IMR-90 (cell line): ENCODE measurements around the gene XRCC3. TPM values are rescaled to one million over a fixed set of nuclear protein-coding genes. Genes with fewer than 3 reads are reported as not detected.
A peak's percentile ranks its signal among the peaks of the same experiment; 100 is the strongest.

Source experiments
- ATAC-seq: fragments of 200-7000 bp; cut with Tn5 transposase; 2 replicates; pipeline ENCODE4 v1.9.1; 2020; ENCODE audit warnings: low read depth, mild to moderate bottlenecking, moderate library complexity
- BruUV-seq: library from RNA; stranded (reverse); fragments of 400-500 nt; replicated peaks from 2 replicates; lab custom pipeline; 2021; lab: Mats Ljungman, UMichigan
- CTCF ChIA-PET: fragments of 300-600 bp; formaldehyde crosslinking; extraction: SDS; loops from one replicate; lab custom pipeline; 2021; ENCODE audit warnings: antibody characterized with exemption; lab: Yijun Ruan, JAX
- POLR2A ChIA-PET: fragments of 300-600 bp; sonication (Branson Sonifier 250); formaldehyde crosslinking; loops from one replicate; lab custom pipeline; 2022; ENCODE audit warnings: antibody characterized with exemption; ENCODE audit not compliant: unreplicated experiment; lab: Charles Lee
- DNase-seq: peaks from one replicate; pipeline ENCODE4 v3.0.0; 2013
- H2AFZ ChIP-seq: replicated peaks from 2 replicates; pipeline ENCODE3; 2013; ENCODE audit warnings: low read length, mild to moderate bottlenecking; ENCODE audit not compliant: poor library complexity
- H2AK5ac ChIP-seq: 2 replicates; pipeline ENCODE4 v1.6.1; 2013; ENCODE audit warnings: low read depth, low read length, inconsistent platforms
- H2AK9ac ChIP-seq: replicated peaks from 2 replicates; pipeline ENCODE3; 2013; ENCODE audit warnings: mild to moderate bottlenecking, low read depth, low read length, moderate library complexity; ENCODE audit not compliant: poor library complexity
- H2BK120ac ChIP-seq: 2 replicates; pipeline ENCODE4 v1.6.1; 2013; ENCODE audit warnings: low read depth, low read length, inconsistent platforms
- H2BK15ac ChIP-seq: 3 replicates; pipeline ENCODE4 v1.6.1; 2013; ENCODE audit warnings: low read depth, low read length, inconsistent platforms
- H2BK20ac ChIP-seq: 2 replicates; pipeline ENCODE4 v1.6.1; 2013; ENCODE audit warnings: low read depth, mild to moderate bottlenecking, inconsistent platforms, low read length, moderate library complexity
- H2BK5ac ChIP-seq: 2 replicates; pipeline ENCODE4 v1.6.1; 2013; ENCODE audit warnings: mild to moderate bottlenecking, low read depth, low read length, inconsistent platforms; ENCODE audit not compliant: poor library complexity, severe bottlenecking
- H3K14ac ChIP-seq: replicated peaks from 2 replicates; pipeline ENCODE4 v1.6.1; 2013; ENCODE audit warnings: low read depth, low read length, inconsistent platforms
- H3K18ac ChIP-seq: 2 replicates; pipeline ENCODE4 v1.6.1; 2013; ENCODE audit warnings: low read depth, low read length, control low read depth
- H3K23ac ChIP-seq: 2 replicates; pipeline ENCODE4 v1.6.1; 2013; ENCODE audit warnings: low read depth, low read length, inconsistent platforms
- H3K27ac ChIP-seq: 2 replicates; pipeline ENCODE4 v1.5.1; 2013; ENCODE audit warnings: mild to moderate bottlenecking, control low read depth, low read length; ENCODE audit not compliant: insufficient read depth
- H3K27me3 ChIP-seq: 2 replicates; pipeline ENCODE4 v1.6.1; 2013; ENCODE audit warnings: low read length; ENCODE audit not compliant: control insufficient read depth, insufficient read depth
- H3K36me3 ChIP-seq: 2 replicates; pipeline ENCODE4 v1.6.1; 2013; ENCODE audit warnings: low read length, mixed read lengths; ENCODE audit not compliant: control insufficient read depth, insufficient read depth
- H3K4ac ChIP-seq: 2 replicates; pipeline ENCODE4 v1.6.1; 2013; ENCODE audit warnings: low read depth, low read length, inconsistent platforms
- H3K4me1 ChIP-seq: 2 replicates; pipeline ENCODE4 v1.6.1; 2013; ENCODE audit warnings: low read length, mixed read lengths; ENCODE audit not compliant: control insufficient read depth, insufficient read depth
- H3K4me2 ChIP-seq: 2 replicates; pipeline ENCODE4 v1.6.1; 2013; ENCODE audit warnings: low read depth, mild to moderate bottlenecking, control low read depth, low read length, moderate library complexity
- H3K4me3 ChIP-seq: 2 replicates; pipeline ENCODE4 v1.5.1; 2013; ENCODE audit warnings: low read depth, mild to moderate bottlenecking, control low read depth, low read length, moderate library complexity; ENCODE audit not compliant: insufficient read depth
- H3K56ac ChIP-seq: 2 replicates; pipeline ENCODE4 v1.6.1; 2013; ENCODE audit warnings: low read length, inconsistent platforms; ENCODE audit not compliant: insufficient read depth; ENCODE audit errors: extremely low read depth
- H3K79me1 ChIP-seq, 2 experiments: 2 replicates each; pipeline ENCODE4 v1.6.1; 2013; ENCODE audit warnings: low read length in 2 of 2, inconsistent platforms in 1 of 2, low read depth in 1 of 2
- H3K9ac ChIP-seq: 2 replicates; pipeline ENCODE4 v1.6.1; 2013; ENCODE audit warnings: low read depth, low read length, control low read depth
- H3K9me1 ChIP-seq: 2 replicates; pipeline ENCODE4 v1.6.1; 2013; ENCODE audit warnings: low read length, inconsistent platforms; ENCODE audit not compliant: insufficient read depth
- H3K9me3 ChIP-seq: 2 replicates; pipeline ENCODE4 v1.6.1; 2013; ENCODE audit warnings: low read length; ENCODE audit not compliant: control insufficient read depth, insufficient read depth
- H4K20me1 ChIP-seq: 2 replicates; pipeline ENCODE4 v1.6.1; 2013; ENCODE audit warnings: low read length, inconsistent platforms; ENCODE audit not compliant: insufficient read depth
- H4K5ac ChIP-seq: 2 replicates; pipeline ENCODE4 v1.6.1; 2013; ENCODE audit warnings: mild to moderate bottlenecking, low read depth, low read length, control low read depth
- H4K8ac ChIP-seq, 2 experiments: 2 replicates each; pipeline ENCODE4 v1.6.1; 2013; ENCODE audit warnings: low read depth in 2 of 2, low read length in 2 of 2, control low read depth in 1 of 2, inconsistent platforms in 1 of 2
- H4K91ac ChIP-seq: 2 replicates; pipeline ENCODE4 v1.6.1; 2013; ENCODE audit warnings: low read depth, low read length, inconsistent platforms; ENCODE audit not compliant: insufficient read depth
- CEBPB ChIP-seq: IDR thresholded peaks from 2 replicates; pipeline ENCODE4 v1.6.1; 2012; ENCODE audit warnings: low read depth, low read length, improper control_type of control experiment
- MAFK ChIP-seq: IDR thresholded peaks from 2 replicates; pipeline ENCODE4 v1.6.1; 2012; ENCODE audit warnings: low read depth, low read length, improper control_type of control experiment
- SMC3 ChIP-seq: fragments of 150-350 bp; IDR thresholded peaks from 2 replicates; pipeline ENCODE4 v1.6.1; 2016; ENCODE audit warnings: low read depth, mild to moderate bottlenecking, antibody characterized with exemption, low read length, moderate library complexity
- WGBS, 2 experiments: methylation state at CpG; one replicate each; pipeline versions ENCODE4 v1.1.5 to v1.1.7; 2013; ENCODE audit warnings: missing lambda C conversion rate in 2 of 2; ENCODE audit not compliant: insufficient read length in 1 of 2; ENCODE audit errors: extremely low coverage in 2 of 2; 5-methylcytosine and 5-hydroxymethylcytosine counted together
- dilution Hi-C: fragments of 300-500 bp; cut with HindIII; formaldehyde crosslinking; loops from one replicate; pipeline ENCODE4 v1.14.3; 2018; ENCODE audit warnings: low sequenced_read_pairs; ENCODE audit not compliant: unreplicated experiment
- in situ Hi-C: fragments of 300-500 bp; cut with MboI; formaldehyde crosslinking; loops from 3 replicates; pipeline ENCODE4 v1.14.3; 2019; ENCODE audit warnings: low sequenced_read_pairs, inconsistent platforms, mixed read lengths
- intact Hi-C: fragments of 100-400 bp; cut with micrococcal nuclease; formaldehyde crosslinking; loops from 2 replicates; pipeline ENCODE4 v1.10.0; 2022
- polyA plus RNA-seq, 3 experiments: library from polyadenylated mRNA; depleted of rRNA; stranded (reverse); fragments of >200 nt; gene quantifications; 2 replicates each; pipeline ENCODE4 v1.2.3, GENCODE V29; 2012; ENCODE audit warnings: low replicate concordance in 1 of 3
- total RNA-seq: library from RNA; depleted of rRNA; stranded (reverse); fragments of >200 nt; gene quantifications from 2 replicates; pipeline ENCODE4 v1.2.3, GENCODE V29; 2012
- TF ChIP-seq, protein P1 (sequence below): fragments of 150-350 bp; IDR thresholded peaks from 2 replicates; pipeline ENCODE4 v1.6.1; 2017; ENCODE audit warnings: mild to moderate bottlenecking, antibody characterized with exemption, low read length, low read depth

XRCC3 gene
- total and polyA plus RNA-seq, 2 of the 4 experiments (the other 2 are of a cell fraction): 8.1 to 9.5 TPM

DNA sequence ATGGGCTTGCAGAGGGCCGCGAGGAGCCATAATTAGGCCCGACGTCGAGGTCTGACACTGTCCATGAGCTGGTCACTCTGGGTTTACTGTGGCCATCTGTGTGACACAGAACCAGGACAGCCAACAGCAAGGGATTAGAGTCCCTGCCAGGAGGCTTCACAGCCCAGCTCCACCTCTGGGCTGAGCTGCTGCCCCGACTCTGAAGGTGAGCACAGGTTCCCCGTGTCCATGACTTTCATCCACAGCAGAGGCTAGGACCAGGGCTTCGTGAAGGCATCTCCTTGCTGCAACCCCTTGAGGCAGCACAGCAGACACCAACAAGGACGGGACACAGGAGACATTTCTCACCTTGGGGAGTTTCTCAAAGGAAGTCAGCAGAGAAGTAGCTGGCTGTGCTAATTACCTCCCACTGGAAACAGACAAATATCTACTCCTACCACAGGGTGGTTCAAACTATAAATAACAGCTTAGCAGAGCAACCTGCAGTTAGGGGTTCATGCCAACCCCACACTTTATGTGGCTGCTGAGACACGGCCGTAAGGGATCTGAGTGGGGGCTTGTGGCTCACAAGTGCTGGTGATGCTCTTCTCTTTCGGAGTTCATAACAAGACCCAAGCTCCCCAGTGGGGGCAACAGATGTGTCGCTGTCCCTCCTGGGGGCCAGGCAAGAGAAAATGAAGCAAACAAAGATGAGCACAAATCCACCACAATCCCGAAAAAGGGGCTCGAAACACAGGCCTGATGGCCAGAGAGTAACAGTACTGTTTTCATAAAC is 29.6 kb upstream of the XRCC3 start:
- Histone ChIP-seq H2BK5ac (no peak overlapping the region), H3K14ac (no peak overlapping the region)

More for the DNA sequence above, 29.6 kb upstream of the XRCC3 start:
- no peak overlapping the region for H2BK15ac ChIP-seq
- no peak overlapping the region for H3K9ac ChIP-seq
- H2BK20ac ChIP-seq: no peak overlapping the region
- H3K18ac ChIP-seq: no peak overlapping the region
- ChIA-PET POLR2A (no interaction called here), CTCF (no interaction called here)
- H4K5ac ChIP-seq: no peak overlapping the region
- no peak overlapping the region for H3K4ac ChIP-seq
- no peak for DNase-seq
- H3K79me1 ChIP-seq: 0 out of 4 replicates have a peak, but pooled peaks cover 0 to 2% of the 10 kb centered on the region in 2 experiments
- no peaks in the 10 kb centered on the region for H4K20me1 ChIP-seq
- no peaks in the 10 kb centered on the region for H3K9me3 ChIP-seq
- no peaks in the 10 kb centered on the region for H3K27me3 ChIP-seq
- in situ Hi-C loops: no loop called here
- no peaks in the 10 kb centered on the region for H3K36me3 ChIP-seq
- WGBS, 2 experiments: 82% methylated on average over 8 of the region's 15 CpGs; no CpG with 5 or more reads in 1 of the 2 experiments
- H4K8ac ChIP-seq: no peak overlapping the region
- no peak overlapping the region for H3K23ac ChIP-seq
- H4K91ac ChIP-seq: no peak overlapping the region
- no peak overlapping the region for H2AFZ ChIP-seq
- H3K9me1 ChIP-seq: peaks cover 7% of the 10 kb centered on the region; the same call in 1 of the 2 replicates
- peak overlapping the region; percentile 61 for H2AK9ac ChIP-seq
- H2BK120ac ChIP-seq: no peak overlapping the region
- peaks cover 2% of the 10 kb centered on the region; the same call in 1 of the 2 replicates for H3K4me1 ChIP-seq
- no peak overlapping the region for H3K27ac ChIP-seq
- no peak overlapping the region for H2AK5ac ChIP-seq
- no peak for ATAC-seq
- H3K4me2 ChIP-seq: no peak overlapping the region
- no peak overlapping the region for H3K4me3 ChIP-seq
- TF ChIP-seq SMC3 (no peak), CEBPB (no peak), MAFK (no peak)
- TF ChIP-seq, protein P1, sequence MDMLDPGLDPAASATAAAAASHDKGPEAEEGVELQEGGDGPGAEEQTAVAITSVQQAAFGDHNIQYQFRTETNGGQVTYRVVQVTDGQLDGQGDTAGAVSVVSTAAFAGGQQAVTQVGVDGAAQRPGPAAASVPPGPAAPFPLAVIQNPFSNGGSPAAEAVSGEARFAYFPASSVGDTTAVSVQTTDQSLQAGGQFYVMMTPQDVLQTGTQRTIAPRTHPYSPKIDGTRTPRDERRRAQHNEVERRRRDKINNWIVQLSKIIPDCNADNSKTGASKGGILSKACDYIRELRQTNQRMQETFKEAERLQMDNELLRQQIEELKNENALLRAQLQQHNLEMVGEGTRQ: no peak
- intact Hi-C loops: no loop called here
- no TSS peak for BruUV-seq
- H3K56ac ChIP-seq: no peak overlapping the region
- dilution Hi-C loops: no loop called here
